22Rv1 (cell line): ENCODE data around the gene SP100.

ENCODE experiments used
- ZFX ChIP-seq: fragments of 450-650 bp; IDR thresholded peaks from 2 replicates; pipeline ENCODE4 v1.6.1; 2017; ENCODE audit warnings: antibody characterized with exemption, borderline replicate concordance
- TF ChIP-seq, protein P1 (sequence below): fragments of 450-650 bp; IDR thresholded peaks from 2 replicates; pipeline ENCODE4 v1.5.1; 2017; ENCODE audit warnings: mild to moderate bottlenecking

DNA sequence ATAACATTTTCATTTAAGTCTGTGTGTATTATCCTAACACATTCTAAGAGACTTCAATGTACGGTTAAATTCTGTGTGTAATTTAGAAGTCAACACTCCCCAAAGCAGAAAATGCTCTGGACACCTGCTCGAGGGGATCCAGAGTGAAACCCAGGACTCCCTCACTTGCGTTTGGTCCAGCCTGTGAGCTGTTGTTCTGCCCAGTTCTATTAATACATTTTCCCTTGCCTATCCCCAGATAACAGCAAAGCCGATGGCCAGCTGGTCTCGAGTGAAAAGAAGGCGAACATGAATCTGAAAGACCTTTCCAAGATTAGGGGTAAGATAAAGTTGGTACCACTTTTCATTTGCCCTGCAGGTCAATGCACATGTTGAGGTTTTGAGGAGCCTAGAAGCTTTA lies 31.0 kb upstream of the SP100 start:
- TF ChIP-seq, protein P1, sequence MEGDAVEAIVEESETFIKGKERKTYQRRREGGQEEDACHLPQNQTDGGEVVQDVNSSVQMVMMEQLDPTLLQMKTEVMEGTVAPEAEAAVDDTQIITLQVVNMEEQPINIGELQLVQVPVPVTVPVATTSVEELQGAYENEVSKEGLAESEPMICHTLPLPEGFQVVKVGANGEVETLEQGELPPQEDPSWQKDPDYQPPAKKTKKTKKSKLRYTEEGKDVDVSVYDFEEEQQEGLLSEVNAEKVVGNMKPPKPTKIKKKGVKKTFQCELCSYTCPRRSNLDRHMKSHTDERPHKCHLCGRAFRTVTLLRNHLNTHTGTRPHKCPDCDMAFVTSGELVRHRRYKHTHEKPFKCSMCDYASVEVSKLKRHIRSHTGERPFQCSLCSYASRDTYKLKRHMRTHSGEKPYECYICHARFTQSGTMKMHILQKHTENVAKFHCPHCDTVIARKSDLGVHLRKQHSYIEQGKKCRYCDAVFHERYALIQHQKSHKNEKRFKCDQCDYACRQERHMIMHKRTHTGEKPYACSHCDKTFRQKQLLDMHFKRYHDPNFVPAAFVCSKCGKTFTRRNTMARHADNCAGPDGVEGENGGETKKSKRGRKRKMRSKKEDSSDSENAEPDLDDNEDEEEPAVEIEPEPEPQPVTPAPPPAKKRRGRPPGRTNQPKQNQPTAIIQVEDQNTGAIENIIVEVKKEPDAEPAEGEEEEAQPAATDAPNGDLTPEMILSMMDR: no peak
- no peak for TF ChIP-seq ZFX
